H1 (cell line): ENCODE measurements around the gene MYH11. TPM values are rescaled to one million over a fixed set of nuclear protein-coding genes. Genes with fewer than 3 reads are reported as not detected.

Experiments used
- CTCF ChIA-PET: fragments of 300-600 bp; sonication (Branson Sonifier 250); formaldehyde crosslinking; loops from one replicate; lab custom pipeline; 2021; ENCODE audit not compliant: partially characterized antibody; lab: Charles Lee
- POLR2A ChIA-PET: fragments of 300-600 bp; sonication (Branson Sonifier 250); formaldehyde crosslinking; loops from one replicate; lab custom pipeline; 2021; ENCODE audit warnings: inconsistent platforms; ENCODE audit not compliant: partially characterized antibody; lab: Charles Lee
- DNase-seq, 2 experiments: peaks; one replicate each; pipeline versions ENCODE4 v3.0.0 to v3.0.0-alpha.2; 2010 to 2022; ENCODE audit warnings: low spot score in 2 of 2, low read depth in 1 of 2, mixed read lengths in 1 of 2
- FAIRE-seq: peaks from 2 replicates; lab custom pipeline; 2011; peaks lifted over from hg19 to GRCh38; lab: Jason Lieb, UNC
- H2AFZ ChIP-seq: 2 replicates; pipeline ENCODE4 v1.8.1; 2012; ENCODE audit warnings: low read length, inconsistent platforms
- H2AK5ac ChIP-seq: 2 replicates; pipeline ENCODE4 v1.6.1; 2013; ENCODE audit warnings: low read depth, low read length
- H2BK120ac ChIP-seq: replicated peaks from 2 replicates; pipeline ENCODE3; 2013; ENCODE audit warnings: low read depth, low read length, inconsistent platforms
- H2BK12ac ChIP-seq: 2 replicates; pipeline ENCODE4 v1.6.1; 2013; ENCODE audit warnings: low read depth, low read length
- H2BK15ac ChIP-seq: 2 replicates; pipeline ENCODE4 v1.6.1; 2013; ENCODE audit warnings: low read length
- H2BK20ac ChIP-seq: 2 replicates; pipeline ENCODE4 v1.6.1; 2013; ENCODE audit warnings: low read length
- H2BK5ac ChIP-seq: 2 replicates; pipeline ENCODE4 v1.6.1; 2013; ENCODE audit warnings: low read depth, low read length
- H3K14ac ChIP-seq: 2 replicates; pipeline ENCODE4 v1.6.1; 2013; ENCODE audit warnings: inconsistent platforms; ENCODE audit not compliant: insufficient read length
- H3K18ac ChIP-seq: 2 replicates; pipeline ENCODE4 v1.6.1; 2013; ENCODE audit warnings: low read length; ENCODE audit errors: extremely low read depth
- H3K23ac ChIP-seq: 2 replicates; pipeline ENCODE4 v1.6.1; 2013; ENCODE audit warnings: inconsistent platforms; ENCODE audit not compliant: insufficient read length
- H3K23me2 ChIP-seq: 2 replicates; pipeline ENCODE4 v1.6.1; 2013; ENCODE audit warnings: low read depth, low read length
- H3K27ac ChIP-seq: 2 replicates; pipeline ENCODE4 v1.6.1; 2011; ENCODE audit warnings: low read depth, low read length, inconsistent platforms
- H3K27me3 ChIP-seq, 4 experiments: replicated peaks in 1 of 4; 1 replicate in 1 of 4; 2 replicates in 3 of 4; pipeline versions ENCODE4 v1.6.1 to v1.8.1; 2011 to 2013; ENCODE audit warnings: low read length in 3 of 4, mild to moderate bottlenecking in 3 of 4, inconsistent platforms in 2 of 4, mixed read lengths in 2 of 4, moderate library complexity in 1 of 4; ENCODE audit not compliant: control insufficient read depth in 3 of 4, insufficient read depth in 3 of 4; ENCODE audit errors: extremely low read depth in 1 of 4
- H3K36me3 ChIP-seq, 4 experiments: 2 replicates each; pipeline versions ENCODE4 v1.6.1 to v1.8.1; 2011 to 2013; ENCODE audit warnings: mild to moderate bottlenecking in 4 of 4, low read length in 3 of 4, moderate library complexity in 2 of 4, control low read depth in 1 of 4, inconsistent platforms in 1 of 4; ENCODE audit not compliant: insufficient read depth in 4 of 4, control insufficient read depth in 2 of 4
- H3K4ac ChIP-seq: replicated peaks from 2 replicates; pipeline ENCODE3; 2013; ENCODE audit warnings: low read length, low read depth, mixed read lengths, inconsistent platforms; ENCODE audit not compliant: insufficient read length
- H3K4me1 ChIP-seq, 4 experiments: replicated peaks in 1 of 4; 1 replicate in 1 of 4; 2 replicates in 3 of 4; pipeline versions ENCODE4 v1.6.1 to v1.8.1; 2011 to 2013; ENCODE audit warnings: low read length in 3 of 4, inconsistent platforms in 2 of 4, mixed read lengths in 1 of 4; ENCODE audit not compliant: insufficient read depth in 4 of 4, control insufficient read depth in 3 of 4
- H3K4me2 ChIP-seq, 2 experiments: 2 replicates each; pipeline versions ENCODE4 v1.6.1 to v1.8.1; 2011 to 2013; ENCODE audit warnings: low read depth in 2 of 2, low read length in 2 of 2, control low read depth in 1 of 2, inconsistent platforms in 1 of 2, mild to moderate bottlenecking in 1 of 2; ENCODE audit not compliant: insufficient read depth in 1 of 2
- H3K4me3 ChIP-seq, 4 experiments: fragments of 200-600, 300-600 bp in 1 of 4; sonication (generic), shearing (Covaris generic), sonication (Bioruptor Twin) in 1 of 4; 2 replicates each; pipeline versions ENCODE4 v1.5.1 to v1.8.1; 2011 to 2016; ENCODE audit warnings: low read length in 4 of 4, low read depth in 3 of 4, control low read depth in 2 of 4, inconsistent platforms in 2 of 4, mild to moderate bottlenecking in 2 of 4, mixed read lengths in 1 of 4, moderate library complexity in 1 of 4; ENCODE audit not compliant: insufficient read depth in 2 of 4; ENCODE audit errors: extremely low read depth in 1 of 4
- H3K56ac ChIP-seq: replicated peaks from 2 replicates; pipeline ENCODE3; 2013; ENCODE audit warnings: low read depth, mild to moderate bottlenecking, mixed read lengths, low read length, inconsistent platforms; ENCODE audit not compliant: insufficient read length
- H3K79me1 ChIP-seq: 2 replicates; pipeline ENCODE4 v1.6.1; 2013; ENCODE audit warnings: low read depth, low read length, control low read depth
- H3K79me2 ChIP-seq, 2 experiments: 2 replicates each; pipeline versions ENCODE4 v1.6.1 to v1.8.1; 2012 to 2013; ENCODE audit warnings: low read length in 2 of 2, mild to moderate bottlenecking in 2 of 2, inconsistent platforms in 1 of 2; ENCODE audit not compliant: insufficient read depth in 2 of 2, control insufficient read depth in 1 of 2
- H3K9ac ChIP-seq, 4 experiments: replicated peaks in 1 of 4; 1 replicate in 1 of 4; 2 replicates in 3 of 4; pipeline versions ENCODE4 v1.6.1 to v1.8.1; 2011 to 2013; ENCODE audit warnings: low read depth in 3 of 4, low read length in 3 of 4, control low read depth in 2 of 4, mild to moderate bottlenecking in 2 of 4, moderate library complexity in 2 of 4, inconsistent platforms in 1 of 4; ENCODE audit errors: extremely low read depth in 1 of 4
- H3K9me3 ChIP-seq, 2 experiments: 2 replicates each; pipeline versions ENCODE4 v1.6.1 to v1.8.1; 2012 to 2013; ENCODE audit warnings: mild to moderate bottlenecking in 2 of 2, moderate library complexity in 2 of 2, control low read depth in 1 of 2, inconsistent platforms in 1 of 2, low read depth in 1 of 2, low read length in 1 of 2, mixed read lengths in 1 of 2; ENCODE audit not compliant: insufficient read depth in 2 of 2
- H4K20me1 ChIP-seq, 2 experiments: replicated peaks in 1 of 2; 2 replicates each; pipeline versions ENCODE3 to v1.8.1; 2011 to 2013; ENCODE audit warnings: inconsistent platforms in 2 of 2, low read length in 2 of 2, mild to moderate bottlenecking in 1 of 2; ENCODE audit not compliant: insufficient read depth in 2 of 2, control insufficient read depth in 1 of 2
- H4K5ac ChIP-seq: 2 replicates; pipeline ENCODE4 v1.6.1; 2013; ENCODE audit warnings: low read length, low read depth, mixed read lengths, inconsistent platforms; ENCODE audit not compliant: insufficient read length
- H4K8ac ChIP-seq: 2 replicates; pipeline ENCODE4 v1.8.0; 2013; ENCODE audit warnings: mild to moderate bottlenecking, moderate library complexity, low read length, inconsistent platforms; ENCODE audit not compliant: insufficient read depth; ENCODE audit errors: extremely low read depth
- H4K91ac ChIP-seq: replicated peaks from 2 replicates; pipeline ENCODE3; 2013; ENCODE audit warnings: low read length, mixed read lengths, inconsistent platforms; ENCODE audit not compliant: insufficient read length
- ASH2L ChIP-seq: fragments of 200-600, 300-600 bp; sonication (generic); IDR thresholded peaks from one replicate; pipeline ENCODE4 v1.7.1; 2017; ENCODE audit warnings: low read length
- ATF2 ChIP-seq: IDR thresholded peaks from 2 replicates; pipeline ENCODE4 v1.6.1; 2012; ENCODE audit warnings: low read length, inconsistent platforms
- BCL11A ChIP-seq, 2 experiments: IDR thresholded peaks; one replicate each; pipeline ENCODE4 v1.6.1; 2011; ENCODE audit warnings: low read depth in 2 of 2, low read length in 2 of 2, mild to moderate bottlenecking in 2 of 2
- MAX ChIP-seq: IDR thresholded peaks from 2 replicates; pipeline ENCODE4 v1.6.1; 2012; ENCODE audit warnings: inconsistent platforms
- RAD21 ChIP-seq, 2 experiments: IDR thresholded peaks in 1 of 2; conservative IDR thresholded peaks in 1 of 2; 2 replicates each; pipeline ENCODE4 v1.6.1; 2011; ENCODE audit warnings: low read depth in 2 of 2, low read length in 2 of 2, improper control_type of control experiment in 1 of 2, inconsistent platforms in 1 of 2, mild to moderate bottlenecking in 1 of 2, moderate library complexity in 1 of 2
- WGBS, 2 experiments: shearing (Covaris generic) in 1 of 2; methylation state at CpG; one replicate each; pipeline versions ENCODE4 v1.1.6 to v1.1.7; 2013 to 2015; ENCODE audit warnings: low lambda C conversion rate in 2 of 2, mixed read lengths in 2 of 2, inconsistent platforms in 1 of 2, low coverage in 1 of 2, missing lambda C conversion rate in 1 of 2; ENCODE audit not compliant: insufficient replicate concordance in 2 of 2, insufficient coverage in 1 of 2, insufficient read length in 1 of 2; ENCODE audit errors: extremely low coverage in 1 of 2, missing lambda C conversion rate in 1 of 2; 5-methylcytosine and 5-hydroxymethylcytosine counted together
- polyA plus RNA-seq, 7 experiments: library from polyadenylated mRNA; depleted of rRNA in 3 of 7; stranded (reverse) in 5 of 7; unstranded in 2 of 7; fragments of >200 nt in 5 of 7; fragments of 200-250 nt in 2 of 7; gene quantifications; 1 replicate in 5 of 7; 2 replicates in 1 of 7; 4 replicates in 1 of 7; pipeline versions ENCODE4 v1.2.1 to v1.2.3, GENCODE V29; 2011 to 2013; ENCODE audit warnings: missing spikeins in 2 of 7, mixed read lengths in 2 of 7
- total RNA-seq: library from RNA; stranded (reverse); fragmentation: NEBNext Ultra II Directional; extraction: Animal tissue kit (Norgen Biotek cat#: 25700); gene quantifications from 2 replicates; pipeline ENCODE4 v1.2.1, GENCODE V29; 2021

MYH11 gene
- total and polyA plus RNA-seq, 2 of the 8 experiments (the other 6 are each of a cell fraction or from before 2014, with no cell fraction given): 0.11 to 0.78 TPM

- Histone ChIP-seq H4K8ac (no peak overlapping the region), H2BK15ac (no peak overlapping the region), H3K4ac (no peak overlapping the region), H2BK20ac (no peak overlapping the region), H3K79me2 (no peaks in the 10 kb centered on the region), H3K27me3 (no peaks in the 10 kb centered on the region), H2AFZ (no peak overlapping the region), H2BK12ac (no peak overlapping the region), H2BK5ac (no peak overlapping the region), H3K9me3 (no peaks in the 10 kb centered on the region), H2AK5ac (no peak overlapping the region), H3K79me1 (no peaks in the 10 kb centered on the region), H3K27ac (no peak overlapping the region), H3K4me1 (no peaks in the 10 kb centered on the region), H4K5ac (no peak overlapping the region), H4K20me1 (no peaks in the 10 kb centered on the region), H3K56ac (no peak overlapping the region), H3K9ac (no peak overlapping the region), H2BK120ac (no peak overlapping the region), H3K36me3 (no peaks in the 10 kb centered on the region), H3K4me3 (no peak overlapping the region), H3K18ac (no peak overlapping the region), H3K4me2 (no peak overlapping the region), H3K23me2 (no peaks in the 10 kb centered on the region), H3K14ac (no peak overlapping the region), H3K23ac (no peak overlapping the region), H4K91ac (no peak overlapping the region)
- ChIA-PET CTCF (no interaction called here), POLR2A (no interaction called here)
- DNase-seq (no peak), FAIRE-seq (no peak)
- WGBS, 2 experiments: 89% methylated on average over 14 of the region's 14 CpGs; no CpG with 5 or more reads in 1 of the 2 experiments
- TF ChIP-seq ASH2L (no peak), ATF2 (no peak), BCL11A (IDR thresholded peaks at IDR 0.05; ENCODE audit: low read depth in 2 of 2, low read length in 2 of 2) (no peak), MAX (no peak), RAD21 (IDR thresholded peaks at IDR 0.05 in 1 of 2, conservative IDR thresholded peaks at IDR 0.05 in 1 of 2; ENCODE audit: low read depth in 2 of 2, low read length in 2 of 2) (no peak)
Observed at GRCh38 chr16:15785386-15786059, 71.3 kb downstream of the MYH11 start.
